ENCODE results near the gene RNU2-63P.

DNA sequence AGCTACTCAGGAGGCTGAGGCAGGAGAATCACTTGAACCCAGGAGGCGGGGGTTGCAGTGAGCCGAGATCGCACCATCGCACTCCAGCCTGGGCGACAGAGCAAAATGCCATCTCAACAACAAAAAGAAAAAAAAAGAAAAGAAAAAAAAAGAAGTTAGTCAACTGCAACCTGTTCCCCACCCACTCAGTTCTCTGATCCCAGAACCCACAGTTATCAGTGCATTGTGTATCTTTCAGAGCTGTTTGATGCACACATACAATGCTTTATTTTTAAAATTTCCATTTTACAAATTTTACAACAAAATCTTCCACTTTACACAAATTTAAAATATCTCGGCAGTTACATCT is 14.0 kb downstream of the RNU2-63P start:
- TF ChIP-seq, protein P1, sequence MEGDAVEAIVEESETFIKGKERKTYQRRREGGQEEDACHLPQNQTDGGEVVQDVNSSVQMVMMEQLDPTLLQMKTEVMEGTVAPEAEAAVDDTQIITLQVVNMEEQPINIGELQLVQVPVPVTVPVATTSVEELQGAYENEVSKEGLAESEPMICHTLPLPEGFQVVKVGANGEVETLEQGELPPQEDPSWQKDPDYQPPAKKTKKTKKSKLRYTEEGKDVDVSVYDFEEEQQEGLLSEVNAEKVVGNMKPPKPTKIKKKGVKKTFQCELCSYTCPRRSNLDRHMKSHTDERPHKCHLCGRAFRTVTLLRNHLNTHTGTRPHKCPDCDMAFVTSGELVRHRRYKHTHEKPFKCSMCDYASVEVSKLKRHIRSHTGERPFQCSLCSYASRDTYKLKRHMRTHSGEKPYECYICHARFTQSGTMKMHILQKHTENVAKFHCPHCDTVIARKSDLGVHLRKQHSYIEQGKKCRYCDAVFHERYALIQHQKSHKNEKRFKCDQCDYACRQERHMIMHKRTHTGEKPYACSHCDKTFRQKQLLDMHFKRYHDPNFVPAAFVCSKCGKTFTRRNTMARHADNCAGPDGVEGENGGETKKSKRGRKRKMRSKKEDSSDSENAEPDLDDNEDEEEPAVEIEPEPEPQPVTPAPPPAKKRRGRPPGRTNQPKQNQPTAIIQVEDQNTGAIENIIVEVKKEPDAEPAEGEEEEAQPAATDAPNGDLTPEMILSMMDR (IDR thresholded peaks at IDR 0.05) = no peak
- no peak for TF ChIP-seq POLR2AphosphoS5 (IDR thresholded peaks at IDR 0.05)

Data from upper lobe of left lung (tissue), 4 donors.